ENCODE data around the gene CATSPER1. TPM values are rescaled to one million over a fixed set of nuclear protein-coding genes. Genes with fewer than 3 reads are reported as not detected.

The CATSPER1 gene
- polyA plus RNA-seq, 1 of the 3 experiments (the other 2 are of a cell fraction): 2.2 TPM

GRCh38 chr11:66045177-66045639 lies 18.9 kb upstream of the CATSPER1 start:
- Histone ChIP-seq H3K4me2 (no peak overlapping the region), H3K27ac (ENCODE audit: low read depth in 2 of 2, low read length in 1 of 2) (peak overlapping the region in 1 of 2 experiments; percentile 22; a peak in 1 of 4 replicates), H2AFZ (ENCODE audit: low read depth) (no peak overlapping the region), H3K27me3 (ENCODE audit: insufficient read depth) (no peaks in the 10 kb centered on the region), H3K9ac (no peak overlapping the region), H3K4me3 (ENCODE audit: low read depth in 2 of 2, low read length in 1 of 2) (peak overlapping the region in 1 of 2 experiments; percentile 53; a peak in 1 of 4 replicates), H3K36me3 (replicated peaks in 1 of 2; ENCODE audit: control insufficient read depth in 1 of 2, insufficient read depth in 2 of 2, low read length in 1 of 2) (peaks cover 0 to 6% of the 10 kb centered on the region in 2 experiments), H3K4me1 (ENCODE audit: control insufficient read depth in 1 of 2, insufficient read depth in 2 of 2, low read depth in 1 of 2, low read length in 1 of 2) (peaks cover 6 to 32% of the 10 kb centered on the region in 2 experiments; a peak in 1 of 4 replicates), H3K79me2 (ENCODE audit: insufficient read depth) (no peaks in the 10 kb centered on the region), H3K9me2 (no peaks in the 10 kb centered on the region), H3F3A (replicated peaks; ENCODE audit: insufficient read depth) (peaks cover 12% of the 10 kb centered on the region), H4K20me1 (ENCODE audit: insufficient read depth) (no peaks in the 10 kb centered on the region), H3K9me3 (no peaks in the 10 kb centered on the region)
- ChIA-PET CTCF (interaction anchor here (0.6 to 5.8 kb wide), 29 partner anchors 9 to 1113 kb away, joined by 3 to 46 read pairs (median 5); partner anchors contain the start of genes BANF1, FIBP and PACS1), POLR2A (interaction anchor here (0.6 to 2.0 kb wide), 4 partner anchors 10 to 43 kb away, joined by 3 to 11 read pairs (median 6); partner anchors contain the start of genes BANF1 and EIF1AD)
- TF ChIP-seq RCOR1 (IDR thresholded peaks at IDR 0.05; ENCODE audit: low read length) (peak; percentile 51; the same call in 1 of the 2 replicates), REST (IDR thresholded peaks at IDR 0.05; ENCODE audit: low read depth, low read length) (no peak), RAD21 (IDR thresholded peaks at IDR 0.05; ENCODE audit: low read length) (peak; percentile 45), GABPA (IDR thresholded peaks at IDR 0.05; ENCODE audit: low read depth) (no peak), CHD2 (IDR thresholded peaks at IDR 0.05; ENCODE audit: low read length, partially characterized antibody) (peak; percentile 78), SMC3 (IDR thresholded peaks at IDR 0.05; ENCODE audit: low read depth, low read length) (peak; percentile 48), CTCF (IDR thresholded peaks at IDR 0.05) (peak; percentile 86)
- DNase-seq: peak; percentile 97
- 21% methylated on average over 4 of the region's 11 CpGs for whole genome bisulfite sequencing (ENCODE audit: low lambda C conversion rate)

GRCh38 chr11:66044757-66045156 lies 18.5 kb upstream of the CATSPER1 start:
- no peaks in the 10 kb centered on the region for H3K9me2 ChIP-seq
- H3F3A ChIP-seq (replicated peaks; ENCODE audit: insufficient read depth): peaks cover 12% of the 10 kb centered on the region
- WGBS (ENCODE audit: low lambda C conversion rate): 67% methylated on average over 6 of the region's 6 CpGs
- H3K9me3 ChIP-seq: no peaks in the 10 kb centered on the region
- peak overlapping the region in 1 of 2 experiments; percentile 53; a peak in 1 of 4 replicates for H3K4me3 ChIP-seq (ENCODE audit: low read depth in 2 of 2, low read length in 1 of 2)
- ChIA-PET POLR2A (interaction anchor here (0.6 to 2.0 kb wide), 4 partner anchors 10 to 42 kb away, joined by 3 to 11 read pairs (median 6); partner anchors contain the start of genes BANF1 and EIF1AD), CTCF (interaction anchor here (0.6 to 5.8 kb wide), 23 partner anchors 9 to 1113 kb away, joined by 3 to 46 read pairs (median 6); partner anchors contain the start of genes FIBP and PACS1)
- peaks cover 0 to 6% of the 10 kb centered on the region in 2 experiments for H3K36me3 ChIP-seq (replicated peaks in 1 of 2; ENCODE audit: control insufficient read depth in 1 of 2, insufficient read depth in 2 of 2, low read length in 1 of 2)
- DNase-seq: no peak
- no peaks in the 10 kb centered on the region for H3K27me3 ChIP-seq (ENCODE audit: insufficient read depth)
- TF ChIP-seq ELF1 (IDR thresholded peaks at IDR 0.05): no peak
- TF ChIP-seq TEAD4 (IDR thresholded peaks at IDR 0.05; ENCODE audit: borderline replicate concordance, insufficient read depth): no peak
- TF ChIP-seq FOXM1 (IDR thresholded peaks at IDR 0.05; ENCODE audit: low read depth): no peak
- no peak for TF ChIP-seq RCOR1 (IDR thresholded peaks at IDR 0.05; ENCODE audit: low read length)
- no peak for TF ChIP-seq FOSL2 (IDR thresholded peaks at IDR 0.05; ENCODE audit: borderline replicate concordance, low read depth)
- TF ChIP-seq PBX3 (IDR thresholded peaks at IDR 0.05): no peak
- H4K20me1 ChIP-seq (ENCODE audit: insufficient read depth): no peaks in the 10 kb centered on the region
- H3K4me2 ChIP-seq: no peak overlapping the region
- H3K27ac ChIP-seq (ENCODE audit: low read depth in 2 of 2, low read length in 1 of 2): no peak overlapping the region
- no peak overlapping the region for H2AFZ ChIP-seq (ENCODE audit: low read depth)
- H3K4me1 ChIP-seq (ENCODE audit: control insufficient read depth in 1 of 2, insufficient read depth in 2 of 2, low read depth in 1 of 2, low read length in 1 of 2): peaks cover 6 to 30% of the 10 kb centered on the region in 2 experiments; a peak in 1 of 4 replicates
- no peak overlapping the region for H3K9ac ChIP-seq
- H3K79me2 ChIP-seq (ENCODE audit: insufficient read depth): no peaks in the 10 kb centered on the region

All from SK-N-SH (cell line).